Ovary (tissue), 9 donors: Measurements from ENCODE around the gene PRDM16. TPM values are rescaled to one million over a fixed set of nuclear protein-coding genes. Genes with fewer than 3 reads are reported as not detected.

Experiments
- DNase-seq, 5 donors: peaks; one replicate each; pipeline ENCODE4 v3.0.0-alpha.2; 2019 to 2020
- H3K27ac ChIP-seq, 2 donors: fragments of 200-600 bp; one replicate each; pipeline versions ENCODE4 v1.5.1 to v1.8.0; 2019 to 2022
- H3K27me3 ChIP-seq: fragments of 200-600 bp; one replicate; pipeline ENCODE4 v1.8.0; 2022
- H3K36me3 ChIP-seq: fragments of 200-600 bp; sonication (generic); one replicate; pipeline ENCODE4 v1.5.1; 2019
- H3K4me1 ChIP-seq: one replicate; pipeline ENCODE4 v1.8.1; 2013; ENCODE audit warnings: mild to moderate bottlenecking, moderate library complexity; ENCODE audit not compliant: insufficient read depth
- H3K4me3 ChIP-seq: fragments of 200-600 bp; sonication (generic); one replicate; pipeline ENCODE4 v1.5.1; 2017
- H3K9me3 ChIP-seq, 2 donors: fragments of 200-600 bp in 1 of 2; sonication (generic) in 1 of 2; one replicate each; pipeline versions ENCODE4 v1.5.1 to v1.8.1; 2013 to 2019; ENCODE audit warnings: mild to moderate bottlenecking in 1 of 2, moderate library complexity in 1 of 2
- EP300 ChIP-seq: sonication (generic); formaldehyde crosslinking; IDR thresholded peaks from one replicate; pipeline ENCODE4 v1.6.1; 2017; ENCODE audit warnings: antibody characterized with exemption
- POLR2A ChIP-seq: fragments of 450-650 bp; IDR thresholded peaks from one replicate; pipeline ENCODE4 v1.6.1; 2017; ENCODE audit warnings: antibody characterized with exemption, mild to moderate bottlenecking, moderate library complexity
- WGBS, 3 donors: extraction: QIAGEN DNeasy Blood & Tissue Kit in 1 of 3; methylation state at CpG; one replicate each; pipeline versions ENCODE4 v1.1.5 to v1.1.7; 2013 to 2017; 5-methylcytosine and 5-hydroxymethylcytosine counted together
- intact Hi-C, 4 donors: fragments of 100-400 bp; cut with DNase I; formaldehyde crosslinking; loops; one replicate each; pipeline versions ENCODE4 v1.11.0 to v1.15.1; 2022 to 2023
- polyA plus RNA-seq, 2 donors: library from polyadenylated mRNA; stranded (reverse); fragments of 200-250 nt in 1 of 2; fragments of 350-450 nt in 1 of 2; fragmentation: Illumina TruSeq in 1 of 2; extraction: RNeasy Lipid Tissue Mini Kit (QIAGEN cat#74804) in 1 of 2; gene quantifications; one replicate each; pipeline ENCODE4 v1.2.3, GENCODE V29; 2013 to 2014
- total RNA-seq, 7 donors: library from RNA; depleted of rRNA in 2 of 7; stranded (reverse); fragments of >200 nt in 2 of 7; fragmentation: NEBNext Ultra II Directional in 3 of 7; extraction: Animal tissue kit (Norgen Biotek cat#: 25700) in 3 of 7; gene quantifications; one replicate each; pipeline versions ENCODE4 v1.1.0 to v1.2.4, GENCODE V29; 2016 to 2023
- TF ChIP-seq, protein P1 (sequence below), 3 donors: fragments of 450-650 bp in 2 of 3; fragments of 200-600 bp in 1 of 3; IDR thresholded peaks; one replicate each; pipeline versions ENCODE4 v1.5.1 to v1.8.0; 2016 to 2022; ENCODE audit warnings: antibody characterized with exemption in 3 of 3, mild to moderate bottlenecking in 1 of 3
- donor health status: DM: no; HTN: no; CAD: no; lungs with moderate emphysema.
- donor health status: DM: no; HTN: no; CAD: no.
- donor health status: Bipolar disorder and iron deficiency.
- donor health status: DM: yes; HTN: yes; CAD: no.
- donor health status: DM: no; HTN: no; CAD: no.
- donor health status: DM: yes; HTN: yes; CAD: no.

Gene PRDM16
- total and polyA plus RNA-seq, 9 donors, result 1.1 to 17.3 (median 3.9) TPM

DNA sequence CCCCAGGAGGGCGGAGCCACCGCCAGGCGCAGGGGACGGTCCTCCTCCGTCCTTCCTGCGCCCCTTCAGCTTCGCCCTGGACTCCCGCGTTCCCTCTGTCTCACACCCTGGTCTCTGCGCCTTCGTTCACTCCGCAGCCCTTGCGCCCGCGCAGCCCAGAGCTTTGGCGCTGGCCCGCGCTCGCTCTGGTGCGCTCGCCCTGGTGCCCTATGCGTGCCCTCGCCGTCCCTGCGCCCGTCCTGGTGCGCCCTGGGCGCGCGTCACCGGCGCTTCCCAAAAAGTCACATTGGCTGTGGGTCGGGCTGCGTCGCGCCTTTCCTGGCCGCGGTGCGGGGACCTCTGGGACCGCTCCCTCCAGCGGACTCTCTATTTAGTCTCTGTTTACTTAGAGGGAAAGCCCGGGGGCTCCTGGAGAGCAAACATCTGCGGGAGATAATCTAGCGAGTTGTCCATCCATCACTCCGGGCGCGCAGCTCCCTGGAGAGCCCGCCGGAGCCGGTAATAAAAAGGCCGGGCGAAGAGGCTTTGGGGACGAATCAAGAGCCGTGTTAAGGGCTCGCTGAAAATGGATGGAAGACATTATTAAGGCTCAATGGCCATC is 178.6 kb downstream of the PRDM16 start:
- Histone ChIP-seq H3K4me1 (no peaks in the 10 kb centered on the region), H3K27ac (no peak overlapping the region), H3K9me3 (no peaks in the 10 kb centered on the region), H3K36me3 (no peaks in the 10 kb centered on the region), H3K4me3 (no peak overlapping the region), H3K27me3 (no peaks in the 10 kb centered on the region)
- TF ChIP-seq EP300, result no peak
- no peak for TF ChIP-seq POLR2A
- TF ChIP-seq, protein P1, sequence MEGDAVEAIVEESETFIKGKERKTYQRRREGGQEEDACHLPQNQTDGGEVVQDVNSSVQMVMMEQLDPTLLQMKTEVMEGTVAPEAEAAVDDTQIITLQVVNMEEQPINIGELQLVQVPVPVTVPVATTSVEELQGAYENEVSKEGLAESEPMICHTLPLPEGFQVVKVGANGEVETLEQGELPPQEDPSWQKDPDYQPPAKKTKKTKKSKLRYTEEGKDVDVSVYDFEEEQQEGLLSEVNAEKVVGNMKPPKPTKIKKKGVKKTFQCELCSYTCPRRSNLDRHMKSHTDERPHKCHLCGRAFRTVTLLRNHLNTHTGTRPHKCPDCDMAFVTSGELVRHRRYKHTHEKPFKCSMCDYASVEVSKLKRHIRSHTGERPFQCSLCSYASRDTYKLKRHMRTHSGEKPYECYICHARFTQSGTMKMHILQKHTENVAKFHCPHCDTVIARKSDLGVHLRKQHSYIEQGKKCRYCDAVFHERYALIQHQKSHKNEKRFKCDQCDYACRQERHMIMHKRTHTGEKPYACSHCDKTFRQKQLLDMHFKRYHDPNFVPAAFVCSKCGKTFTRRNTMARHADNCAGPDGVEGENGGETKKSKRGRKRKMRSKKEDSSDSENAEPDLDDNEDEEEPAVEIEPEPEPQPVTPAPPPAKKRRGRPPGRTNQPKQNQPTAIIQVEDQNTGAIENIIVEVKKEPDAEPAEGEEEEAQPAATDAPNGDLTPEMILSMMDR (IDR thresholded peaks at IDR 0.05), result no peak
- 2 to 4% (median 2%) methylated on average over 55 of the region's 55 CpGs for whole genome bisulfite sequencing, 3 donors
- DNase-seq, result no peak
- intact Hi-C loops, result no loop called here

DNA sequence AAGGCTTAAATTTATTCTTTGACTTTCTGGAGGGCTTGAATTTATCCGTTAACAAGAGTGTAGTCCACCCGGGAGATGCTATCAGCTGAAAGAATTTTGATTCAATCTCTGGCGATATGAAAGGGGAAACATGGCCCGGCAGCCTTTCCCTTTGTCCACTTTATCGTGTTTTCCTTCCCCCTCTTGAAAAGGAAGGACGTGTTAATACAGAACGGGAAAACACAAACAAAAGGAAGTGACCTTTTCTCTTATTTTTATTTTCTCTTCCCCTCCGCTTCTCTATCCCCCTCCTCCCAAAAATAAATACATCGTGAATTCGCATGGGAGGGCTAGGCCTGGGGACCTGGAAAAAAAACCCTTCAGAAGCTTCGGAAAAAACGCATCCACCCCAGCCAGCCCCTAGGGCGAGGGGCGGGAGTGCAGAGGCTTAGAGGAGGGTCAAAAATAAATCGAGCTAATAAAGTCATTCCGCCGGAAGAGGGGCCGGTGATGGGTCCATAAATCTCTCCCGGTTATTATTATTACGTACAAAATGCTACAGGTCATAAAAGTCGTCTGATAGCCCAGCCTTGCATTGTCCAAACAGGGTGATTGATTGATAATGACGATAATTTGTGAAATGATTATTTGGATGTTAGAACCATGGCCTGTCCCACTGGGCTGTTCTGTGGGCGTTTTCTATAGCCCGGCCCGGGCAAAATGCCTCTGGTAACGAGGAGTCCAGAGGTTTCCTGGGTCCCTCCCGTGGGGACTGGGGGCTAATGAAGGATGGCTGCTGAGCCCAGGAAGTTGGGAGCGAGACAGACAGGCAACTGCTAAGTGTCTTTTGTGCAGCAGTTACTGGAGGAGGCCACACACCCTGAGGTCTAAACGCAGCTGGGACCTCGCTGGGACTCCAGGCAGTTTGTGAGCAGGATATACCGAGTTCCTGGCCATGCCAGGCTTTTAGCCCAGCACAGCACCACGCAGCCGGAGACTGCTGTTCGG is 179.4 kb downstream of the PRDM16 start:
- intact Hi-C loops, result no loop called here
- Histone ChIP-seq H3K27me3 (no peaks in the 10 kb centered on the region), H3K4me1 (no peaks in the 10 kb centered on the region), H3K9me3 (no peaks in the 10 kb centered on the region), H3K36me3 (no peaks in the 10 kb centered on the region), H3K27ac (no peak overlapping the region), H3K4me3 (no peak overlapping the region)
- DNase-seq, result no peak
- TF ChIP-seq, protein P1 (IDR thresholded peaks at IDR 0.05), result no peak
- TF ChIP-seq POLR2A (no peak), EP300 (no peak)
- WGBS, 3 donors, result 20 to 25% (median 22%) methylated on average over 34 of the region's 34 CpGs

GRCh38 chr1:3249231-3249630 is 180.2 kb downstream of the PRDM16 start:
- no peak for DNase-seq
- Histone ChIP-seq H3K27me3 (no peaks in the 10 kb centered on the region), H3K27ac (no peak overlapping the region), H3K9me3 (no peaks in the 10 kb centered on the region), H3K4me1 (no peaks in the 10 kb centered on the region), H3K4me3 (no peak overlapping the region), H3K36me3 (no peaks in the 10 kb centered on the region)
- 74 to 84% (median 78%) methylated on average over 9 of the region's 9 CpGs for WGBS, 3 donors
- intact Hi-C loops, result no loop called here
- TF ChIP-seq POLR2A, result no peak
- TF ChIP-seq EP300, result no peak
- TF ChIP-seq, protein P1 (IDR thresholded peaks at IDR 0.05), result no peak

DNA sequence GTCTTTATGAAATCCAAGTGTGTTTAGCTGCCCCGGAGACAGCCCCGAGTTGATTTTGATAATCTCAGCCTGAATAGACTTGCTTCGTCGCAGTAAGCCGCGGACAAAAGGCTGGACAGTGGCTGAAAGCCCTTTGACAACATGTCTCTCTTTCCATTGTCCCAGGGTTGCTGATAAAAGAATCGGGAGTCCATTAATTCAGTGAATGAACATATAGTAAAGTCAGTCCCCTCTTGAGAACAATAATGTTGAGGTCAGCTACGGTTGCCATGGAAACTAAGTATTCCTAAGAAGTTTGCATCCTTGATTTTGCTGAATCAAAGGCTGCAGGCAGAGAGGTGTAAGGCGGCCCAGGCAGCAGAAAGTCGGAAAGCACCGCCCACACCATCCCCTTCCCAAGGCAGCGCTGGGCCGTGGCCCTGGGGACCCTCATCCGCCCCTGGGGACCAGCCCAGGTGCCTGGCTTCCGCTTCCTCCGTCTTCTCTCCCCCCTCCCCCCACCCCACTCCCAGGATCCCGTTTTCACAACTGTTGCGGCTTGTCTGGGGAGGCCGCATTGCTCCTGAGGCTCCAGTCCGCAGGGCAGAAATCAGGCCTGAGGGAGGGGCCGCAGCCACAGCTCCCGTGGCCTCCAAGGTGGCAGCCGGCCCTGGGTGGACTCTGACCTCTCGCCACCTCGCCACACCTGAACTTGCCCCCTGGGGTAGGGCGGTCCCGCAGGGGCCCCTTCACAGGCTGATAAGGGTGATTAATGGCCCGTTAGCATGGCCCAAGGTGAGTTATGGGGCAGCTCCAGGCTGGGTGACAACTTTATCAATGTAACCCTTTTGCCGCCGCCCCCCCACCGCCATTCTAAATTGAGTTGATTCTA is 180.9 kb downstream of the PRDM16 start:
- intact Hi-C loops, result no loop called here
- H3K27me3 ChIP-seq, result no peaks in the 10 kb centered on the region
- no peaks in the 10 kb centered on the region for H3K9me3 ChIP-seq
- WGBS, 3 donors, result 46 to 48% (median 47%) methylated on average over 31 of the region's 31 CpGs
- no peak overlapping the region for H3K4me3 ChIP-seq
- TF ChIP-seq, protein P1 (IDR thresholded peaks at IDR 0.05), result no peak
- TF ChIP-seq POLR2A, result no peak
- no peak for TF ChIP-seq EP300
- H3K36me3 ChIP-seq, result no peaks in the 10 kb centered on the region
- no peaks in the 10 kb centered on the region for H3K4me1 ChIP-seq
- H3K27ac ChIP-seq, result no peak overlapping the region
- DNase-seq, result no peak
